Left ventricle myocardium inferior (tissue), 1 donor: Measurements from ENCODE around the gene SPOPL. TPM values are rescaled to one million over a fixed set of nuclear protein-coding genes. Genes with fewer than 3 reads are reported as not detected.
"Not testable (repeated sequence)": the region's sequence is repeated elsewhere in the genome, so short reads cannot be mapped to it uniquely, and the experiment has no call there.

Experiments used
- DNase-seq: peaks from one replicate; pipeline ENCODE4 v3.0.0-alpha.2; 2020
- H3K27ac ChIP-seq: fragments of 200-600 bp; replicated peaks from 2 replicates; pipeline ENCODE4 v1.8.0; 2021
- H3K27me3 ChIP-seq: fragments of 200-600 bp; 2 replicates; pipeline ENCODE4 v1.8.0; 2021; ENCODE audit warnings: low read depth
- H3K36me3 ChIP-seq: fragments of 200-600 bp; 2 replicates; pipeline ENCODE4 v1.8.0; 2021
- H3K4me1 ChIP-seq: fragments of 200-600 bp; 2 replicates; pipeline ENCODE4 v1.8.0; 2021
- H3K4me3 ChIP-seq: fragments of 200-600 bp; 2 replicates; pipeline ENCODE4 v1.8.0; 2021; ENCODE audit warnings: mild to moderate bottlenecking, moderate library complexity
- H3K9me3 ChIP-seq: fragments of 200-600 bp; replicated peaks from 2 replicates; pipeline ENCODE4 v1.8.0; 2021
- CTCF ChIP-seq: fragments of 200-600 bp; IDR thresholded peaks from 2 replicates; pipeline ENCODE4 v1.8.0; 2021; ENCODE audit warnings: antibody characterized with exemption, mild to moderate bottlenecking, borderline replicate concordance
- intact Hi-C: fragments of 100-400 bp; cut with micrococcal nuclease; formaldehyde crosslinking; loops from one replicate; pipeline ENCODE4 v1.11.0; 2022
- total RNA-seq: library from RNA; stranded (reverse); fragmentation: NEBNext Ultra II Directional; extraction: Animal tissue kit (Norgen Biotek cat#: 25700); gene quantifications from one replicate; pipeline ENCODE4 v1.2.1, GENCODE V29; 2021
- donor health status: DM: no; HTN: yes; CAD: no; lungs with severe emphysema.

The SPOPL gene
- total RNA-seq, 1 donor from 2014 or later = 13.5 TPM

DNA sequence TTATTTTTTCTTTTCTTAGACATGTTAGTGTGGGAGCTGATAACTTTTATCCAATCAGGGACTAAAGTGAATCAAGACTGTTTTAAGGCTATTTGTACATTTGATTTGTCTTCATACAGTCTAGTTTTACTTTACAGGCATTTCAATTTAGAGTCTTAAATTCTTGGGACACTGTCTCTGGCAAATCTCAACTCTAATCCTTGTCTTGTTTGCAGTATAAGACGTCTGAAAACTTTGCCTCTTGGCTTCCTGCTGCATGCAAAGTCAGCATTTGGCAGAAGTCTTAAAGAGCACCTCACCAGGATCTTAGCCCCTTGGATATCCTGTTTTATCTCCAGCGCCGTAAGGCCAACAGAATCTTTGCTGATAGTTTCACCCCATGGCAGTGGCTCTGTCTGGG lies 30.3 kb downstream of the SPOPL start:
- H3K27me3 ChIP-seq = no peaks in the 10 kb centered on the region
- H3K4me3 ChIP-seq = no peak overlapping the region
- intact Hi-C loops = no loop called here
- DNase-seq = no peak
- peaks cover 6% of the 10 kb centered on the region for H3K36me3 ChIP-seq
- peaks cover 36% of the 10 kb centered on the region for H3K4me1 ChIP-seq
- H3K27ac ChIP-seq = no peak overlapping the region
- no peak for TF ChIP-seq CTCF
- no peaks in the 10 kb centered on the region for H3K9me3 ChIP-seq

- H3K9me3 ChIP-seq = peaks cover 18% of the 10 kb centered on the region
- no peak for TF ChIP-seq CTCF
- no peaks in the 10 kb centered on the region for H3K27me3 ChIP-seq
- no peak overlapping the region for H3K27ac ChIP-seq
- no peak for DNase-seq
- H3K4me3 ChIP-seq = no peak overlapping the region
- H3K36me3 ChIP-seq = peaks cover 16% of the 10 kb centered on the region
- peaks cover 32% of the 10 kb centered on the region for H3K4me1 ChIP-seq
- intact Hi-C loops = no loop called here
These were observed 33.2 kb downstream of the SPOPL start for GRCh38 chr2:138534791-138535190.

- DNase-seq = no peak
These were observed 34.7 kb downstream of the SPOPL start for GRCh38 chr2:138536302-138536701.

DNA sequence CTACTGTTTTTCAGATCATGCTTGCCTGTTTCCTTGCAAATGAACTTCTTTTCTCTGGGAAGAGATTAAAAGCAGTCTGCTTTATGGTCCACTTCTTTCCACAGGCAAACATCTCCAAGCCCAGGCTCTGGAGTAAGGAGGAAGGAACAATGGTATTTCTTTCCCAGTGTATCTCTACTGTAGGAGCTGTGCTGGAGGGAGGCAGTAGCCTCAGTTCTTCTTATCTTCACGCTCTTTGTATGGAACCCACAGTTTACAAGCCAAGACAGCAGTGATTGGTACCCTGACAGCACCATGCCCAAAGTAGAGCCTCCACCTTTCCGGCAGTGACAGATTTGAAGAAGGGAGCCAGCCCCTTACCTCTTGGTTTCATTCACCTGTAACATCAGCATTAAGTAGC lies 35.2 kb downstream of the SPOPL start:
- intact Hi-C loops = no loop called here
- no peak for TF ChIP-seq CTCF

More at GRCh38 chr2:138536302-138536701, 34.7 kb downstream of the SPOPL start:
- Histone ChIP-seq H3K27ac (no peak overlapping the region), H3K9me3 (peaks cover 22% of the 10 kb centered on the region), H3K4me3 (no peak overlapping the region), H3K27me3 (no peaks in the 10 kb centered on the region), H3K4me1 (peaks cover 28% of the 10 kb centered on the region), H3K36me3 (peaks cover 16% of the 10 kb centered on the region)
- intact Hi-C loops = no loop called here
- TF ChIP-seq CTCF = no peak

GRCh38 chr2:138537170-138537915 lies 35.8 kb downstream of the SPOPL start:
- H3K4me1 ChIP-seq = peaks cover 19% of the 10 kb centered on the region
- no peak for TF ChIP-seq CTCF
- no peaks in the 10 kb centered on the region for H3K27me3 ChIP-seq
- no peak overlapping the region for H3K4me3 ChIP-seq
- no peak for DNase-seq
- H3K36me3 ChIP-seq = peaks cover 16% of the 10 kb centered on the region
- peaks cover 22% of the 10 kb centered on the region for H3K9me3 ChIP-seq
- intact Hi-C loops = no loop called here
- H3K27ac ChIP-seq = no peak overlapping the region

More for the DNA sequence above, 35.2 kb downstream of the SPOPL start:
- H3K27me3 ChIP-seq = no peaks in the 10 kb centered on the region
- peaks cover 16% of the 10 kb centered on the region for H3K36me3 ChIP-seq
- H3K4me1 ChIP-seq = peaks cover 23% of the 10 kb centered on the region
- DNase-seq = no peak
- H3K4me3 ChIP-seq = no peak overlapping the region
- no peak overlapping the region for H3K27ac ChIP-seq
- H3K9me3 ChIP-seq = peaks cover 22% of the 10 kb centered on the region

- DNase-seq, H3K36me3 ChIP-seq, intact Hi-C loops, H3K4me3 ChIP-seq, H3K9me3 ChIP-seq, H3K27me3 ChIP-seq, H3K27ac ChIP-seq: not testable (repeated sequence)
- peaks cover 12% of the 10 kb centered on the region for H3K4me1 ChIP-seq
These were observed 42.6 kb downstream of the SPOPL start for GRCh38 chr2:138544206-138544605.
